GM12891 (cell line): ENCODE measurements around the gene MSANTD2.

Experiments used
- DNase-seq: peaks from one replicate; pipeline ENCODE4 v3.0.0; 2011; ENCODE audit warnings: low spot score; ENCODE audit not compliant: insufficient read length
- FAIRE-seq: peaks from 2 replicates; lab custom pipeline; 2011; peaks lifted over from hg19 to GRCh38; lab: Jason Lieb, UNC
- PAX5 ChIP-seq: IDR thresholded peaks from 2 replicates; pipeline ENCODE4 v1.6.1; 2011; ENCODE audit warnings: low read length, moderate library complexity, mild to moderate bottlenecking; ENCODE audit not compliant: insufficient read depth, severe bottlenecking
- POLR2A ChIP-seq: IDR thresholded peaks from 2 replicates; pipeline ENCODE4 v1.6.1; 2011; ENCODE audit warnings: low read depth, low read length, control low read depth
- POLR2AphosphoS5 ChIP-seq: IDR thresholded peaks from 2 replicates; pipeline ENCODE4 v1.6.1; 2011; ENCODE audit warnings: low read depth, low read length, control low read depth
- POU2F2 ChIP-seq: IDR thresholded peaks from 2 replicates; pipeline ENCODE4 v1.6.1; 2011; ENCODE audit warnings: low read depth, mild to moderate bottlenecking, control low read depth, low read length, moderate library complexity
- SPI1 ChIP-seq: IDR thresholded peaks from 2 replicates; pipeline ENCODE4 v1.6.1; 2011; ENCODE audit warnings: low read depth, low read length, control low read depth
- TAF1 ChIP-seq: IDR thresholded peaks from 2 replicates; pipeline ENCODE4 v1.6.1; 2011; ENCODE audit warnings: low read depth, low read length, control low read depth

Gene MSANTD2

DNA sequence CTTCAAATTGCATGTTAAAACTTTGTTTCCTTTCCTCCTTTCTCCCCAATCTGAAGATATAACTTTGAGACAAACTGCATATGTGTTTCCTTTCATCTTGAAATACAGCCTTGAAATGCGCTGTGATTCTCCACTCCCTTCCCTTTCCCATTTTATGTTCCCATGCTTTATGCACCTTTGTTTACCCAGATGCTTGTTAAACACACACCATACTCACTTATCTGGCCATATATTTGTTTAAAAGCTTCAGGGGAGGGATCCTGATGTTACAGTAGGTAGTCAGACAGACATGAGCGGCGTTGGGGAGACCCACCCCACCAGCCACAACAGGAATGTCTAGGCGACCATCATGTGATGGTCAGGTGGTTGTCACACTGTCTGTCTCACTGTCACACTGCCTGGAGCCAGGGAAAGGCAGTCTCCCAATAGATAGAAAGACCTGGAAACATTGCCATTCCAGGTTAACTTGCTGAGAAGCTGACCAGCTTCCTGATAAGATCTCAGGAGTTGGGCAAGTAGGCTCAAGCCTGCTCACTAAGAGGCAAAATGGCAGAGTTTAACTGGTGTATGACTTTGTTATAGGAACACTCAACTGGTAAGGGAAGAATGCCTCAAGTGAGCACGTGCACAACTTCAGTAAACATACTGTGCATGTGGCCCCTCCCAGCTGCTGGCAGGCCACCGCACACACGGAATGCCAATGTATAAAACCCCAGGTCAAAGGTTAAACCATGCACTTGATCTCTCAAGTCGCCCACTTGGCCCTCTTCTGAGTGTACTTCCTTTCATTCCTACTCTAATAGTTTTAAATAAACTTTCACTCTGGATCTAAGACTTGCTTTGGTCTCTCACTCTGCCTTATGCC is 23.5 kb upstream of the MSANTD2 start:
- no peak for DNase-seq
- FAIRE-seq, result no peak

DNA sequence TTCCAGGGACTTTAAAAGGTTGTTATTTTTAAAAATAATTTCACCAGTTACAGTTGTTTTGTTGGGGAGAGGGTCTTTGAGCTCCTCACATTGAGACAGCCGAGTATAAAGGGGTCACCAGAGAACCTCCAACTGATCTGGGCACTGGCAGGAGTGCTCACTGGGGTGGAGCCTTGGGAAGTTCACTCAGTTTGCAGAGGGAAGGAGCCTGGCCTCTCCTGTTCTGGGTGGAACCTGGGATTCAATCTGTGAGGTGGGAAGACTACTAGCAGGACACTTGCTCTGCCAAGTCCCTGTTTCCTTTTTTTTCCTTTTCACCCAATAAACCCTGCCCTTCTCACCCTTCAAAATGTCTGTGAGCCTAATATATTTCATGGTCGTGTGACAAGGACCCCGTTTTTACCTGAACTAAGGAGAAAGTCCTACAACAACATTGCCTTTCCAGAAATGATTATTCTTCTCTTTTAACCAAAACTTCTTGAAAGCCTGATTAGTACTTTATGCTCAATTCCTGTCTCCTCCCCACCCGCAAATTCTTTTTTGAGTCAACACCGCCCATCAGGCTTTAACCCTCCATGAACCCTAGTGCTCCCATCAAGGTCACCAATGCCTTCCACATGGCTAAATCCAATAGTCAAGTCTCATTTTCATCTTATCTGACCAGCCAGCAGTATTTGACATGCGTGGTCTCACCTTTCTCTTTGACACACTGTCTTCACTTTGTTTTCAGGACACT is 22.0 kb upstream of the MSANTD2 start:
- FAIRE-seq (no peak), DNase-seq (no peak)
- TF ChIP-seq TAF1 (no peak), POU2F2 (no peak), POLR2A (no peak)

More for the DNA sequence above, 23.5 kb upstream of the MSANTD2 start:
- no peak for TF ChIP-seq POLR2A
- no peak for TF ChIP-seq TAF1
- no peak for TF ChIP-seq POU2F2
- no peak for TF ChIP-seq POLR2AphosphoS5
- no peak for TF ChIP-seq SPI1
- no peak for TF ChIP-seq PAX5

DNA sequence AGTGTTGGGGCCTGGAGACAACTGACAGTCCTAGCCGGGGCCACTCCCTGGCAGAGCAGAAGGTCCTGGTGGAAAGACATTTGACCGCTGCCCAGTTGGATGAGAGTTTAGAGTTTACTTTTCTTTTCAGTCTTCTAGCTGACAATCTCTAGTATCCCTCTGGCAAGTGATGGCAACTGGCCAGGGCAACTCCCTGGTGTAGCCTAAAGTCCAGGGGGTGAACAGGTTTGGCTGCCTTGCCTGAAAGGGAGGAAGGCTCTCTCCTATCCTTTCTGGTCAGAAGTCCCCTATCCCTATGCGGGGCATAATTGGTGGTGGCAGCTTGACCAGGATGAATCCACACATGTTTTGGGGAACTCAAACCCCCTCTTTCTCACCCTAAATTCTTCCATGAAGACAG is 16.8 kb upstream of the MSANTD2 start:
- DNase-seq (no peak), FAIRE-seq (no peak)

DNA sequence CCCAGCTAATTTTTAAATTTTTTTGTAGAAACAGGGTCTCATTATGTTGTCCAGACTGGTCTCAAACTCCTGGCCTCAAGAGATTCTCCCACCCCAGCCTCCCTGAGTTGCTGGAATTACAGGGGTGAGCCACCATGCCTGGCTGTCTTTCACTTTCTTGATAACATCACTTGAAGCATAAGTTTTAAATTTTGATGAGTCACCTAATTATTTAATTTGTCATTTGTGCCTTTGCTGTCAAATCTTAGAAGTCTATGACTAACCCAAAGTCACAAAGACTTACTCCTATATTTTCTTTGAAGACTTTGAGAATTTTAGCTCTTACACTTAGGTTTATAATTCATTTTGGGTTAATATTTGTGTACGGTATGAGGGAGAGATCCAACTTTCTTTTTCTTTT is 14.5 kb upstream of the MSANTD2 start:
- TF ChIP-seq TAF1, result no peak
- TF ChIP-seq POLR2AphosphoS5, result no peak
- no peak for TF ChIP-seq PAX5
- TF ChIP-seq POU2F2, result no peak
- no peak for TF ChIP-seq POLR2A
- TF ChIP-seq SPI1, result no peak
- DNase-seq, result no peak
- FAIRE-seq, result no peak

More for the DNA sequence above, 16.8 kb upstream of the MSANTD2 start:
- no peak for TF ChIP-seq POLR2AphosphoS5
- no peak for TF ChIP-seq POU2F2
- TF ChIP-seq POLR2A, result no peak
- no peak for TF ChIP-seq TAF1
- no peak for TF ChIP-seq PAX5
- no peak for TF ChIP-seq SPI1

DNA sequence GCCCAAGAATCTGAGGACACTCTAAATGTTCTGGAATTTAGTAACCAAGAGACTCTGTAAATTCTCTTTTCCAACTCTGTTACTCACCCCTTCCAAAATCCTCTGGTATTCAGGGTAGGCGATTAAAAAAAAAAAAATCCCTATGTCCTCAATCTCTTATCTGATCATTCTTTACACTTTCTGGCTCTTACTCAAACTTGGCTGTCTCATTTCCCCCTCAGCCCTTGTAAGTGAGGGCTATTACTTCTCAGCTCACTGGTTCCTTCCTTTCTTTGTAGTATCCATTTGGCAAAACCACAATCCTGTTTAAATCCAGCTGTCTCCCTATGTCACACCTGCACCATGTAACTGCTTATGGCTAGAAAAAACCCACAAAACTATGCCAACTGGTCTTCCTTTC is 12.7 kb upstream of the MSANTD2 start:
- FAIRE-seq, result no peak
- DNase-seq, result no peak
- TF ChIP-seq POU2F2 (no peak), TAF1 (no peak), POLR2AphosphoS5 (no peak), POLR2A (no peak), PAX5 (no peak), SPI1 (no peak)

DNA sequence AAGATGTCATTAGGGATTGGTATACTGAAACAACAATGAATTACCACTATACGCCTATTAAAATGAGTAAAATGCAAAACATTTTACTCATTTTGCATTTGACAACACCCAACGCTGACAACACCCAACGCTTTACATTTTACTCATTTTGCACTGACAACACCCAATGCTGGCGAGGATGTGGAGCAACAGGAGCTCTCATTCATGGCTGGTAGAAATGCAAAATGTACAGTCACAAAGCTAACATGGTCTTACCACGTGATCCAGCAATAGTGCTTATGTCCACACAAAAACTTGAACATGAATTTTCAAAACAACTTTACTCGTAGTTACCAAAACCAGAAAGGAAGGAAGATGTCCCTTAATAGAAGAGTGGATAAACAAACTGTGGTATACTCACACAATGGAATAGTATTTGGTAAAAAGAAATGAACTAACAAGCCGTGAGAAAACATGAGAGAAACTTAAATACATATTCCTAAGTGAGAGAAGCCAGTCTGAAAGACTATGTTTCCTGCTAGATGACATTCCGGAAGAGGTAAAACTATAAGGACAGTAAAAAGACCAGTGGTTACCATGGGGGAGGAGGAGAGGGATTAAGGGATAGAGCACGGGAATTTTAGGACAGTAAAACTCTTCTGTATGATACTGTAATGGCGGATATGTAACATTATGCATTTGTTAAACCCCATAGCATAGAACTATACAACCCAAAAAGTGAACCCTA is 11.4 kb upstream of the MSANTD2 start:
- DNase-seq (no peak), FAIRE-seq (no peak)
- TF ChIP-seq PAX5 (no peak), SPI1 (no peak), POLR2A (no peak), POU2F2 (no peak), POLR2AphosphoS5 (no peak)

DNA sequence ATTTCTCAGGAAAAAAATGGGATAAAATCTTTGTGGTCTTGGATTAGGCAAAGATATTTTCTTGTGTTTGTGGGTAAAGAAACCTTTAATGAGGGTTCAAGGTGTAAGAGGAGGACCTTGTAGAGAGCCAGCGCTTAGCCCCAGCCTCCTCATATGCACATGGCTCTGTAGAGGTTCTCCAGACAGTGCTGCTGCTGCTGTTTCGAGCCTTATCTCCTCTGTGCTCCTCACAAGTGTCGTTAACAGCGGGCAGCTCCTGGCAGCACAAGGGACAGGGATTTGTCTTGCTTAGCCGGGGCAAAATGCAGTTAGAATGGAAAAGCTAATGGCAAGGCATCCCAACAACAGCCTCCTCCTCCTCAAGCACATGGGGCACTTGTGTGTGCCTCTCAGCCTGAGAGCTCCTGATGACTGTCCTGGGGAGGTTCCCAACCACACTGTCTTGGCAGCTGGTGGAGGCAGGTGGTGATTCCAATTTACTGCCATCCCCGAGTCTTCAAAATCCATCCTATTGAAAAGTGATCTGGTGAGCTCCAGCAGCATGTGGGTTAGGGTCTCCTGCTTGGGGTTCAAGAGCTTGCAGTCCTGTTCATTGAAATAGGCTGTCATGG is 7.6 kb upstream of the MSANTD2 start:
- FAIRE-seq (no peak), DNase-seq (no peak)
- TF ChIP-seq POU2F2, result no peak
- no peak for TF ChIP-seq POLR2AphosphoS5
- TF ChIP-seq TAF1, result no peak
- TF ChIP-seq PAX5, result no peak
- TF ChIP-seq POLR2A, result no peak
- TF ChIP-seq SPI1, result no peak

DNA sequence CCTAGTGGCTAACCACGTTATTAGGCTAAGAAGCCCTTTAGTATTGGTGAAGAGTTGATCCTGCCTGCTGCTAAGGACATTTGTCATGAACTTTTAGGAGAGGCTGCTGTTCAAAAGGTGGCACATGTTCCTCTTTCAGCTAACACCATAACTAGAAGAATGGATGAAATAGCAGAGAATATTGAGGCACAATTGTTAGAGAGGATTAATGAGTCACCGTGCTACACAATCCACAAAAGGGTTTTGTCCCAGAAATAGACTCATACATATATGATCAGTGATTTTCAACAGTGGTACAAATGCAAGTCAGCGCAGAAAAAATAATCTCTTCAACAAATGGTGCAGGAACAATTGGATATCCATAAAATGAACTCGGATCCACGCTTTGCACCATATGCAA is 7.0 kb upstream of the MSANTD2 start:
- DNase-seq, result no peak
- FAIRE-seq, result no peak
- TF ChIP-seq POLR2A (no peak), PAX5 (no peak), POU2F2 (no peak), TAF1 (no peak), SPI1 (no peak), POLR2AphosphoS5 (no peak)

DNA sequence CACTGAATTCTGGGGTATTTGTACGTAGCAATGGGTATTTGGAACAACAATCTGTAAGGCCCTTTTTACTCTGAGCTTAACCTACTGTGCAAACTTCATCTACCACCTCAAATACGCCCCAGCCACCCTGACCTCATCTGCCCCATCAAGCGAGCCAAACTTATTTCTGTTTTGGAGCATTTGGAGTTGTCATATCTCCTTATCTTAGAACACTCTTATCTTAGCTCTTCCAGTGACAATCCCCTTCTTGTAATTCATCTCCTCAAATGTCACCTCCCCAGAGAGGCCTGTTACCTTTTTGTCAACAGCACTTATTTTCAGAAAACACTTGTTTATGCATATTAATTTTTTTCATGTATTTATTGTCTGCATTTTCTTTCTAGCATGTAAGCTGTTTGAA is 4.7 kb upstream of the MSANTD2 start:
- no peak for TF ChIP-seq POU2F2
- no peak for TF ChIP-seq POLR2A
- TF ChIP-seq SPI1, result no peak
- TF ChIP-seq TAF1, result no peak
- no peak for TF ChIP-seq PAX5
- TF ChIP-seq POLR2AphosphoS5, result no peak
- FAIRE-seq, result no peak
- no peak for DNase-seq
